NK-92 (cell line): ENCODE results near the gene SUN3.
A peak's percentile ranks its signal among the peaks of the same experiment; 100 is the strongest.

Source experiments
- DNase-seq: peaks from one replicate; lab custom pipeline; 2025; ENCODE audit not compliant: unreplicated experiment; lab: John Stamatoyannopoulos, UW

SUN3 gene

DNA sequence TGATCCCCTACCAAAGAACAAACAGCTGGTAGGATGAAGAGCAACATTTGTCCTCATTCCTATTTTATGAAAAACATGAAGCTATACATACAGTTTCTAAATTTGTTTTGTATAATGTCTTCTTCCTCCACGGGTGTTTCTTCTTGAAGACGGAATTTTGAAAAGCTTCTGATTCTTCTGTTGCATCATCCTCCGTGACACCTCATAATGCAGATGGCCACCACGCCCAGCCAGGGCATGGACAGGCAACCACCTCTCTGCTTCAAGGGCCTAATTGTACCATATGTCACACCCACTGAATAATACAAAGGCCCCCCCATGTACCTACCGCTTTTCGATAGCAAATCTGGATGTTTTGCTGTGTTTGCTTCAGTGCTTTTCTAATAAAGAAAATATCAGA lies at the start of gene SUN3:
TSS of gene SUN3 (minus strand) at position 170 of the 400 bp plus-strand sequence. CDS start at position 1, 169 bp downstream.
- no peak for DNase-seq

GRCh38 chr7:48078470-48078869 lies 49.6 kb upstream of the SUN3 start:
- DNase-seq: no peak

- DNase-seq: no peak
Observed at GRCh38 chr7:48077423-48077822, 48.5 kb upstream of the SUN3 start.

DNA sequence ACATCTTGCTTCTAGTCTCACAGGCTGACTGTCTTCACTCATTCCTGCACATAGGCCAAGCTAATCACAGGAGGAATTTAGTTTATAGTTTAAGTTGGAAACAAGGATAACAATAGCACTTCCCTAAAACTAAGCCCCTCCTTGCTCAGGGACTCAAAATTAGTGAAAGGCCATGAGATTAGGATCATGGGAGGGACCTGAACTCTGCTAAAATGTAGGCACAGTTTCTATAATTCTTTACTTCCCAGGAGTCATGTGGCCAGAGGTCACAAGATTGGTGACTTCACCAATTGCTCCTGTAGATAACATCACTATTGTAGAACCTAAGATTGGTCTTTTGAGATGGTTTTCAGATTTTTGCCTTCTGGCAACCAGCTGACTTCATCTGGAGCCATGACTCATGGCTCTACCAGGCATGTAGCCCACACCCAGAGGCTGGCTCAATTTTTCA lies 45.3 kb upstream of the SUN3 start:
- DNase-seq: no peak

DNA sequence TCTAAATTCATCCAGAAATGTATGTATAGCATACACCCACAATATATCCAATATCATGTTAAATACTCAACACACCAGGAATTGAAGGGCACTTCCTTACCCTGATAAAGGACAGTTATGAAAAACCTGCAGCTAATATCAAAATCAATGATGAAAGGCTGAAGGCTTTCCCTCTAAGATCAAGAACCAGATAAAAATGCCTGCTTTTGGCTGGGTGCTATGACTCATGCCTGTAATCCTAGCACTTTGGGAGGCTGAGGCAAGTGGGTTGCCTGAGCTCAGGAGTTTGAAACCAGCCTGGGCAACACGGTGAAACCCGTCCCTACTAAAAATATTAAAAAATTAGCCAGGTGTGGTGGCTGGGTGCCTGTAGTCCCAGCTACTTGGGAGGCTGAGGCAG lies 38.6 kb upstream of the SUN3 start:
- DNase-seq: no peak

- no peak for DNase-seq
Observed at GRCh38 chr7:48063985-48064384, 35.1 kb upstream of the SUN3 start.

- no peak for DNase-seq
Observed at GRCh38 chr7:48059706-48060105, 30.8 kb upstream of the SUN3 start.

GRCh38 chr7:48058990-48059389 lies 30.1 kb upstream of the SUN3 start:
- no peak for DNase-seq

GRCh38 chr7:48053736-48054135 lies 24.8 kb upstream of the SUN3 start:
- no peak for DNase-seq

DNA sequence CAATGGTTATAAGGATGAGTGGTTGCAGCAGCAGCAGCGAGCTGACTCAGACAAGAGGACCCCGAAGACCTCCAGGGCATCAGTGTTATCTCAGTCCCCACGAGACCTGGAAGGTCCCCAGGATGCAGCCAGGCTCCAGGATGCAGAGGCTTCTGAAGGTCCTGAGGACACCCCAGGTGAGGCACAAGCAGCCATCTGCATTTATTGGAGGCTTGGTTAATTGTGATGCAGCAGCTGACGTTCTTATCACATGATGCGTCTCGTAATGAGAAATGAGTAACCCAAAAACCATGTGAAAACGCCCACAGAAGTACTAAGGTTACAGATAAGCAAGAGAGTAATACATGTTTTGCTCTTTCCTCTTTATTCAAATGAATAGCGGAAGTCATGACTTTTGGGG lies 23.8 kb upstream of the SUN3 start:
- no peak for DNase-seq

DNA sequence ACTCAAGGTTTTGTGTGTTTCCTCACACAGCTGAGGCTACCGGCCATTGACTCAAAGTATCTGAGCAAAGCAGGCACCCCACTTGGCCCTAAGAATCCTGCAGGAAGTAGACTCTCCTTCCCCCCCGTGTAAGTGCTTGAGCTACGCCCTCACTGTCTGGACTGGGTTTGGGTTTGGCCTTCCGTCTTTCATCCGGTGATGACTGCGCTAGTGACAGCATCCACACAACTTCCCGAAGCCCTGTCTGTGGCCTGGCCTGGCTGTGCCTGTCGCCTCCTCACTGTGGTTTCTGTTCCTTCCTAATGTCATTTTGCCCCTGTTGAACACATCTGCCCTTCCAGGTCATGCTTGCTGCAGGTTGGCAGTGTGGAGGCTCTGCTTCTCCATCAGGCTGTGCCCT lies 20.9 kb upstream of the SUN3 start:
- no peak for DNase-seq

DNA sequence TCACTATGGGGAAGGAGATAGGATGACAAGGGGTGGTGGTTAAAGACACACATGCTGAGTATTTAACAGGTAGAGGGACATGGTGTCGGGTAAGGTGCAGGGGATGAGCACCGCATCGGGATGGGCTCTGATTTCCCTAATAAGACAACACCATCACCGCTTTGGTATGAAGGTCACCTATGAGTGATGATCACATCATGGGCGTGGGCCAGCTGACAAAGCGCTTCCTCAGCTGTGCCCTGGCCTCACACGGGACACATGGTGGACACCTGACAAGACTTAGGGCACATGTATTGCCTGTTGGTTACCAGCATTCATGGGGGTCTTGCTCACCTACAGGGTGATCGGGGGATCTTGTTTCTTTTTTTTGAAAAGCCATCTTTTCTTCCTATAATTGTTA lies 19.2 kb upstream of the SUN3 start:
- no peak for DNase-seq

DNA sequence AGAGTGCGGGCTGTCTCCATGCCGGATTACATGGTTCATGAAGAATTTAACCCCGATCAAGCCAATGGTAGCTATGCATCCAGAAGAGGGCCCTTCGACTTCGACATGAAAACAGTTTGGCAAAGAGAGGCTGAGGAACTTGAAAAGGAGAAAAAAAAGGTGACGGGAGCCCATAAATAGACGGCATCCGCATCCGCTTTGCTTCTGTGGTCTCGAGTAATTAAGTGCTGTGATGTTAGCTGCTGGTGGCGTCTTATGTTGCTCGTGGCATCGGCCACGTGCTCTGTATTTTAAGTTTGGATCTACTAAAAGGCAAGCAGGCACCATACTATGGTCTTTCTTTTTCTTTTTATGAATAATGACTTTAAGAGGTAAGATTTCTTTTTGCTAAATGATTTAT lies 17.6 kb upstream of the SUN3 start:
- no peak for DNase-seq

DNA sequence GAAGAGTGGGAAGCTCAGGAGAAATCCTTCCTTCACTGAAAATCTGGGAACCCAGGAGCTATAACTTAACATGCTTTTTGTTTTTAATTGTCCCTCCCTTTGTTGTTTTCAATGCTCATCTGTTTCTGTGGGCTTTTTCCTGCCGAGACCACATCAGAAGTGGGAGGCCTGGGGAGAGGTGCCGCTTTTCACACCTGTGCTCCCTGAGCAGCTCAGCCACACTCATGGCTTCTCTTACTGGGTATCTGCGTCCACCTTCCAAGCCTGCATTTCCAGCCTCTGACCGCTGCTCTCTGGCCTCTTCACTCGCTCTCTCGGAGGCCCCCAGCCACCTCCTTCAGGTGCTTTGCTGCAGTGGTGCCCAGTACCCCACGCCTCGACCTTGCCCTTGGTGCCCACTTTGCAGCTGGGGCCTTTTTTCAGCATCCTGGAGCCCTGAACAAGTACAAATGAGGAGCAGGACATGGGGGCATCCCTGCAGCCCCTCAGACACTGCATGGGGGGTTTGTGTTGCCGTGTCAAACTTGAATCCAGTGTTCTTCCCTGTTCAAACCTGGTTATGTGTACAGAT lies 16.4 kb upstream of the SUN3 start:
- DNase-seq: no peak

- no peak for DNase-seq
Observed at GRCh38 chr7:48042636-48043035, 13.7 kb upstream of the SUN3 start.

DNA sequence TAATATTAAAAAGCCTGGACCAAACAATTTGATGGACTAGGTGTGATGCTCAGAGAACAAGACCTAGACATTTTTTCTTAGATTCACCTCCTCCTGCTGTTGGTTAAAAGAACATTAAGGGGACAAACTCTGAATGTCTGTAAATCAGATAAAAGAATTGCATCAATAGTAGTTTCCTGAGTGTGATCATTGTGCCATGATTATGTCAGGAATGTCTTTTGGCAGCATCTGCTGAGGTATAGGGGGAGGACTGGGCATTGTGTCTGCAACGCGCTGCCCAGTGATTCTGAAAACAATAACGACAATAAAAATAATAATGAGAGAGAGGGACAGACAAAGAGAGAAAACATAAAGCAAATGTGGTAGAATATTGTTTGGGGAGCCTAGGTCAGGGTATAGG lies 13.3 kb upstream of the SUN3 start:
- no peak for DNase-seq

GRCh38 chr7:48041653-48041970 lies 12.7 kb upstream of the SUN3 start:
- no peak for DNase-seq

GRCh38 chr7:48040944-48041652 lies 12.2 kb upstream of the SUN3 start:
- DNase-seq: no peak

GRCh38 chr7:48038815-48039506 lies 10.1 kb upstream of the SUN3 start:
- no peak for DNase-seq

DNA sequence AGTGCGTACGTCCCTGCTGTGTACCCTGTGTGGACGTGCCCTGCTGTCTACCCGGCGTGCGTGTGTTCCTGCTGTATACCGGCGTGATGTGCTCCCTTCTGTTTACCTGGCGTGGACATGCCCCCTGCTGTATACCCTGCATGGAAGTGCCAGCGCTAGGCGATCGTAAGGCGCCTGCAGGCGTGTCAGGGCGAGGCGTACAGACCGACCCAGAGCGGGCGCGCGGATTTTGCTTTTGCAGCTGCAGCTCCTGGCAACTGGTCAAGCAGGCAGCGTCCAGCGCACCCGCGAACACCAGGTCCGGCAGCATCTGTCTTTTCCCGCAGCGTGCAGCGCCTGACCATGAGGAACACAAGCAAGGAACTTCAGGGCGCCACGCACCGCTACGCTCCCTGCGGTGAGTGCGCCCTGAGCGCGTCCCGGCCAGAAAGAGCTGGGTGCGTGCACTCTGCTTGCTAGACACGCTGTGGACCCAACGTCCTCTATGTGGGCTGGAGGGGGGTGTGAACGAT lies 7.1 kb upstream of the SUN3 start:
- DNase-seq: no peak

DNA sequence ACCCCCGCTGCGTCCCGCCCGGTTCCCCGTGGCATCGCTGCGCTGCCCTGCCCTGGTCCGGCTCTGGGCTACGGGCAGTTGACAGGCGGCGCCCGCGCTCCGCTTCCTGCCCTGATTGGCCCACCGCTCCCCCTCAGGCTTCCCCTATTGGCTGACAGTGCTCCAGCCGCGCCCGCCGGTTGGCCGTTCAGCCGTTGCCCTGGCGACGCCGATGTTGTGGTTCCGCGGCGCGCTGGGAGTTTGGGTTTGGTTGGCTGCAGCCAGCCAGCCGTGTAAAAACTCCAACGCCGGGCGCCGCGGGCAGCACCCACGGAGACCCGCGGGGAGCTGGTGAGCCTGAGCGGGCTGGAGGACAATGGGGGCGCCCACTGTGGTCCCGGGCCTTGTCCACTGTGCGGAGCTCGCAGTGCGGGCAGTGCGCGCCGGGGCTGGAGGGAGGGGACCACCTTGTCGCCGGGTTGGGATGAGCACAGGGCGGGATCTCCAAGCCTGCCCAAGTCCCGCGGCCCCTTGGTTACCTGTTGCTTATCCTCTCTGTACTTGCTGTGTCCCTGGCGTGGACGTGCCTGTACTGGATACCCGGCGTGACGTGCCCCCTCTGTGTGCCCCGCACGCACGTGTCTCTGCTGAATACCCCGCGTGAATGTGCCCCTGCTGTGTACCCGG lies 6.5 kb upstream of the SUN3 start, which contains the start of gene C7orf57:
TSS of gene C7orf57 (plus strand) at position 243 of the 666 bp plus-strand sequence. CDS start 766 bp downstream, outside the sequence.
- peak; percentile 12 for DNase-seq

GRCh38 chr7:48033922-48034321 lies 5.0 kb upstream of the SUN3 start:
- DNase-seq: no peak
